Pancreas (tissue), 10 donors: ENCODE data around the gene RHBDL2. TPM values are rescaled to one million over a fixed set of nuclear protein-coding genes. Genes with fewer than 3 reads are reported as not detected.

ENCODE experiments used
- ATAC-seq, 4 donors: fragments of 200-7000 bp; cut with Tn5 transposase; one replicate each; pipeline versions ENCODE4 v1.8.0 to v1.9.1; 2020; ENCODE audit warnings: mild to moderate bottlenecking in 4 of 4, moderate library complexity in 4 of 4
- DNase-seq, 6 donors: peaks; one replicate each; pipeline ENCODE4 v3.0.0-alpha.2; 2020
- FAIRE-seq: peaks from 2 replicates; lab custom pipeline; 2012; peaks lifted over from hg19 to GRCh38; lab: Jason Lieb, UNC
- H3K27ac ChIP-seq, 4 donors: fragments of 200-600 bp; sonication (generic); 1 replicate in 3 of 4; 2 replicates in 1 of 4; pipeline versions ENCODE4 v1.5.0 to v1.8.0; 2020
- H3K27me3 ChIP-seq, 4 donors: fragments of 200-600 bp; one replicate each; pipeline ENCODE4 v1.8.0; 2021
- H3K36me3 ChIP-seq, 3 donors: fragments of 200-600 bp; sonication (generic) in 1 of 3; one replicate each; pipeline versions ENCODE4 v1.5.0 to v1.8.0; 2020 to 2021
- H3K4me1 ChIP-seq, 3 donors: fragments of 200-600 bp; one replicate each; pipeline ENCODE4 v1.8.0; 2021
- H3K4me3 ChIP-seq, 4 donors: fragments of 200-600 bp; sonication (generic) in 2 of 4; one replicate each; pipeline versions ENCODE4 v1.5.0 to v1.8.0; 2020 to 2021
- H3K9me3 ChIP-seq, 4 donors: fragments of 200-600 bp; one replicate each; pipeline ENCODE4 v1.8.0; 2021
- WGBS, 2 donors: extraction: QIAGEN DNeasy Blood & Tissue Kit; methylation state at CpG; one replicate each; pipeline ENCODE4 v1.1.7; 2013; 5-methylcytosine and 5-hydroxymethylcytosine counted together
- intact Hi-C, 3 donors: fragments of 100-400 bp; cut with DNase I; formaldehyde crosslinking; loops; one replicate each; pipeline versions ENCODE4 v1.11.1 to v1.14.2; 2022
- polyA plus RNA-seq, 2 donors: library from polyadenylated mRNA; stranded (reverse); fragments of 200-250 nt; gene quantifications; one replicate each; pipeline ENCODE4 v1.2.3, GENCODE V29; 2013
- total RNA-seq, 6 donors: library from RNA; stranded (reverse); fragmentation: NEBNext Ultra II Directional in 4 of 6; extraction: Animal tissue kit (Norgen Biotek cat#: 25700) in 4 of 6; gene quantifications; one replicate each; pipeline versions ENCODE4 v1.2.1 to v1.2.4, GENCODE V29; 2021 to 2023
- TF ChIP-seq, protein P1 (sequence below), 4 donors: fragments of 200-600 bp; sonication (generic) in 3 of 4; IDR thresholded peaks; one replicate each; pipeline versions ENCODE4 v1.5.0 to v1.8.0; 2021; ENCODE audit warnings: antibody characterized with exemption in 4 of 4
- donor health status: healthy with polysubstance abuse.
- donor health status: DM: no; HTN: no; CAD: no; lungs with moderate emphysema.
- donor health status: DM: no; HTN: no; CAD: no.
- donor health status: control.
- donor health status: control.
- donor health status: Bipolar disorder and iron deficiency.
- donor health status: DM: yes; HTN: yes; CAD: no.
- donor health status: DM: no; HTN: no; CAD: no.
- donor health status: DM: no; HTN: no; CAD: no.
- donor health status: DM: yes; HTN: yes; CAD: no.

RHBDL2 gene
- total and polyA plus RNA-seq, 8 donors: 0.05 to 1.9 (median 0.39) TPM

GRCh38 chr1:38881487-38881886 lies 60.1 kb downstream of the RHBDL2 start, which contains the start of gene GJA9:
GJA9 (minus strand) TSS chr1:38881587; CDS start chr1:38876098, 5,489 bp downstream.
- TF ChIP-seq, protein P1, sequence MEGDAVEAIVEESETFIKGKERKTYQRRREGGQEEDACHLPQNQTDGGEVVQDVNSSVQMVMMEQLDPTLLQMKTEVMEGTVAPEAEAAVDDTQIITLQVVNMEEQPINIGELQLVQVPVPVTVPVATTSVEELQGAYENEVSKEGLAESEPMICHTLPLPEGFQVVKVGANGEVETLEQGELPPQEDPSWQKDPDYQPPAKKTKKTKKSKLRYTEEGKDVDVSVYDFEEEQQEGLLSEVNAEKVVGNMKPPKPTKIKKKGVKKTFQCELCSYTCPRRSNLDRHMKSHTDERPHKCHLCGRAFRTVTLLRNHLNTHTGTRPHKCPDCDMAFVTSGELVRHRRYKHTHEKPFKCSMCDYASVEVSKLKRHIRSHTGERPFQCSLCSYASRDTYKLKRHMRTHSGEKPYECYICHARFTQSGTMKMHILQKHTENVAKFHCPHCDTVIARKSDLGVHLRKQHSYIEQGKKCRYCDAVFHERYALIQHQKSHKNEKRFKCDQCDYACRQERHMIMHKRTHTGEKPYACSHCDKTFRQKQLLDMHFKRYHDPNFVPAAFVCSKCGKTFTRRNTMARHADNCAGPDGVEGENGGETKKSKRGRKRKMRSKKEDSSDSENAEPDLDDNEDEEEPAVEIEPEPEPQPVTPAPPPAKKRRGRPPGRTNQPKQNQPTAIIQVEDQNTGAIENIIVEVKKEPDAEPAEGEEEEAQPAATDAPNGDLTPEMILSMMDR (IDR thresholded peaks at IDR 0.05): no peak
- Histone ChIP-seq H3K27me3 (no peaks in the 10 kb centered on the region), H3K27ac (no peak within 1 kb of the TSS), H3K9me3 (no peaks in the 10 kb centered on the region), H3K36me3 (no peaks in the 10 kb centered on the region), H3K4me3 (no peak within 1 kb of the TSS), H3K4me1 (no peaks in the 10 kb centered on the region)
- no peak for FAIRE-seq
- no peak for ATAC-seq
- intact Hi-C loops: no loop called here
- DNase-seq: no peak

DNA sequence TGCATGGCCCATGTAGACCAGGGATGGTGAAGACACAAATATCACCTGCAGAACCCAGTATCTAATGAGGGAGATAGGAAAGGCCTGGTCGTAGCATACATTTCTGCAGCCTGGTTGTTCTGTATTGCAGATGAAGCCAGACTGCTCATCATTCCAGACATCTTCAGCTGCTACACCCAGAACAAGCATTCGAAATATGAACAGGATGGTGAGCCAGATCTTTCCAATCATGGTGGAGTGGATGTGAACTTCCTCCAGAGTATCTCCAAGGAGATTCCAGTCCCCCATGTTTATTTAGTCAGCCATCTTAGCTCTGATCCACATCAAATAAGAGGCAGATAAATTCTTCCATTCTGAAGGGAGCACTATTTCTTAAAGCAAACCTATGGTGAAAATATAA lies 65.8 kb downstream of the RHBDL2 start:
- intact Hi-C loops: no loop called here
- TF ChIP-seq, protein P1 (IDR thresholded peaks at IDR 0.05): no peak
- no peaks in the 10 kb centered on the region for H3K36me3 ChIP-seq
- FAIRE-seq (no peak), ATAC-seq (no peak), DNase-seq (no peak)
- no peaks in the 10 kb centered on the region for H3K27me3 ChIP-seq
- no peaks in the 10 kb centered on the region for H3K9me3 ChIP-seq
- WGBS, 2 donors: 80 to 81% methylated on average over 2 of the region's 2 CpGs
- H3K27ac ChIP-seq: no peak overlapping the region
- H3K4me1 ChIP-seq: peaks cover 0 to 12% (median 4%) of the 10 kb centered on the region in 3 donors
- H3K4me3 ChIP-seq: no peak overlapping the region

DNA sequence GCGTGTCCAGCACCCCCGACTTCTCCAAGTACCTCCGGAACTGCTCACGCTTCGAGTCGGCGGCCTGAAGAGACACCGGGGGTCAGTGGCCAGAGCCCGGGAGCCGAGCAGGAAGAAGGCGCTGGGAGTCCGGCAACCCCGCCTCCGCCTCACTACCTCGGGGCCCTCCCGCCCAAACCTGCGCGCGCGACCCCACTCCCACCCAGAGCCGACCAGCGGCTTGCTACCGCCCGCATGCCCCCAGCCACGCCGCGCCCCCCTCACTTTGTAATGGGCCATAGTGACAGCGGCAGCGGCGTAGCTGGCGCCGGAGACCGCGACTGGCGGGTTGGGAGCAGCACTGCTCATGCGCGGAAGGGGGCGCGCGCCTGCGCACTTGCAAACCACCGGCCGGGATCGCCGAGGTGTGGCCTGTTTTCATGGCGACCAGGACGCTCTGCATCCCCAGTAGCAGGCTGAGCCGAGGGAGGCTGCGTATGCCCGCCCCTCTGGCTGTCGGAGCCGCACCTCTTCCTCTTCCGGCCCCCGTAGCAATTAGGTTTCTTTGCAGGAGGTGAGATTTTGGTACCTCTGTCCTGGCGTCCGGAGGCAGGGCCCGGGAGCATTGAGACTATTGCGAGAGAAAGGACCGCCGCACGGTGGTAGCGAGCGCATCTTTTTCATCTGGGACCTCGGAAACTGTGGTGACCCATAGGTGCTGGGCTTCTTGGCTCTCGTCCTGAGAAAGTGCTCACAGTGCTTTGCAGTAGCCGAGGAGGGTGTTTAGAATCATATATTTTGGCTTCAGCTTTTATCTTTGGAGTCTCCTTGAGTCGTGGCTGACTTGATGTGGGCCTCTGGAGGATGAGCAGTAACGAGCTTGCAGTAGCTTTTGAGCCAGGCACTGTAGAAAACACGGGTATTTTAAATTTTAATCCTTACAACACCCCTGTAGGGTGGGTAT lies 68.3 kb downstream of the RHBDL2 start, which contains the start of gene MYCBP:
Gene MYCBP, minus strand, starts transcription at position 322 of the 943 bp plus-strand sequence. Its CDS starts 43 bp downstream, at position 279.
- ATAC-seq: peak; percentile 99 to 100 (median 99)
- intact Hi-C loops: no loop called here
- H3K9me3 ChIP-seq: no peaks in the 10 kb centered on the region
- H3K36me3 ChIP-seq: no peaks in the 10 kb centered on the region
- TF ChIP-seq, protein P1 (IDR thresholded peaks at IDR 0.05): no peak
- peak within 1 kb of the TSS; percentile 20 to 70 (median 56) for H3K27ac ChIP-seq
- no peaks in the 10 kb centered on the region for H3K27me3 ChIP-seq
- peaks cover 0 to 12% (median 4%) of the 10 kb centered on the region in 3 donors for H3K4me1 ChIP-seq
- peak; percentile 41 for FAIRE-seq
- WGBS, 2 donors: 0% methylated on average over 68 to 69 of the region's 69 CpGs
- H3K4me3 ChIP-seq: peak within 1 kb of the TSS; percentile 60 to 89 (median 88)
- DNase-seq: peak; percentile 94 to 99 (median 96)

- TF ChIP-seq, protein P1 (IDR thresholded peaks at IDR 0.05): no peak
- Histone ChIP-seq H3K4me1 (peaks cover 0 to 12% (median 4%) of the 10 kb centered on the region in 3 donors), H3K4me3 (peak overlapping the region; percentile 60 to 89 (median 88)), H3K9me3 (no peaks in the 10 kb centered on the region), H3K36me3 (no peaks in the 10 kb centered on the region), H3K27ac (peak overlapping the region in 2 of 4 donors; percentile 40 to 42), H3K27me3 (no peaks in the 10 kb centered on the region)
- ATAC-seq (peak; percentile 14 to 47 (median 34)), FAIRE-seq (no peak), DNase-seq (no peak)
- intact Hi-C loops: no loop called here
- 2 to 3% methylated on average over 24 to 25 of the region's 25 CpGs for WGBS, 2 donors
Observed at GRCh38 chr1:38872401-38873026, 69.1 kb downstream of the RHBDL2 start.
